Pancreas (tissue), 10 donors: Measurements from ENCODE around the gene RBBP8. TPM values are rescaled to one million over a fixed set of nuclear protein-coding genes. Genes with fewer than 3 reads are reported as not detected.
A peak's percentile ranks its signal among the peaks of the same experiment; 100 is the strongest.

Experiments
- ATAC-seq, 4 donors: fragments of 200-7000 bp; cut with Tn5 transposase; one replicate each; pipeline versions ENCODE4 v1.8.0 to v1.9.1; 2020; ENCODE audit warnings: mild to moderate bottlenecking in 4 of 4, moderate library complexity in 4 of 4
- DNase-seq, 6 donors: peaks; one replicate each; pipeline ENCODE4 v3.0.0-alpha.2; 2020
- FAIRE-seq: peaks from 2 replicates; lab custom pipeline; 2012; peaks lifted over from hg19 to GRCh38; lab: Jason Lieb, UNC
- H3K27ac ChIP-seq, 4 donors: fragments of 200-600 bp; sonication (generic); 1 replicate in 3 of 4; 2 replicates in 1 of 4; pipeline versions ENCODE4 v1.5.0 to v1.8.0; 2020
- H3K27me3 ChIP-seq, 4 donors: fragments of 200-600 bp; one replicate each; pipeline ENCODE4 v1.8.0; 2021
- H3K36me3 ChIP-seq, 3 donors: fragments of 200-600 bp; sonication (generic) in 1 of 3; one replicate each; pipeline versions ENCODE4 v1.5.0 to v1.8.0; 2020 to 2021
- H3K4me1 ChIP-seq, 3 donors: fragments of 200-600 bp; one replicate each; pipeline ENCODE4 v1.8.0; 2021
- H3K4me3 ChIP-seq, 4 donors: fragments of 200-600 bp; sonication (generic) in 2 of 4; one replicate each; pipeline versions ENCODE4 v1.5.0 to v1.8.0; 2020 to 2021
- H3K9me3 ChIP-seq, 4 donors: fragments of 200-600 bp; one replicate each; pipeline ENCODE4 v1.8.0; 2021
- CTCF ChIP-seq, 4 donors: fragments of 200-600 bp; sonication (generic) in 3 of 4; IDR thresholded peaks; one replicate each; pipeline versions ENCODE4 v1.5.0 to v1.8.0; 2021; ENCODE audit warnings: antibody characterized with exemption in 4 of 4
- WGBS, 2 donors: extraction: QIAGEN DNeasy Blood & Tissue Kit; methylation state at CpG; one replicate each; pipeline ENCODE4 v1.1.7; 2013; 5-methylcytosine and 5-hydroxymethylcytosine counted together
- intact Hi-C, 3 donors: fragments of 100-400 bp; cut with DNase I; formaldehyde crosslinking; loops; one replicate each; pipeline versions ENCODE4 v1.11.1 to v1.14.2; 2022
- polyA plus RNA-seq, 2 donors: library from polyadenylated mRNA; stranded (reverse); fragments of 200-250 nt; gene quantifications; one replicate each; pipeline ENCODE4 v1.2.3, GENCODE V29; 2013
- total RNA-seq, 6 donors: library from RNA; stranded (reverse); fragmentation: NEBNext Ultra II Directional in 4 of 6; extraction: Animal tissue kit (Norgen Biotek cat#: 25700) in 4 of 6; gene quantifications; one replicate each; pipeline versions ENCODE4 v1.2.1 to v1.2.4, GENCODE V29; 2021 to 2023
- donor health status: healthy with polysubstance abuse.
- donor health status: DM: no; HTN: no; CAD: no; lungs with moderate emphysema.
- donor health status: DM: no; HTN: no; CAD: no.
- donor health status: control.
- donor health status: control.
- donor health status: Bipolar disorder and iron deficiency.
- donor health status: DM: yes; HTN: yes; CAD: no.
- donor health status: DM: no; HTN: no; CAD: no.
- donor health status: DM: no; HTN: no; CAD: no.
- donor health status: DM: yes; HTN: yes; CAD: no.

Gene RBBP8
- total and polyA plus RNA-seq, 8 donors = 10.9 to 32.7 (median 19.0) TPM

GRCh38 chr18:22981274-22982133, 48.4 kb downstream of the RBBP8 start:
- ATAC-seq (peak in 1 of 4 donors; percentile 27), FAIRE-seq (no peak), DNase-seq (no peak)
- intact Hi-C loops = loop anchor here in 2 of 3 donors (10.0 kb wide), 2 partner anchors 147 to 177 kb away; no protein-coding TSS in a partner anchor
- Histone ChIP-seq H3K4me1 (peaks cover 0 to 6% (median 5%) of the 10 kb centered on the region in 3 donors), H3K9me3 (no peaks in the 10 kb centered on the region), H3K4me3 (no peak overlapping the region), H3K27ac (peak overlapping the region in 1 of 4 donors; percentile 10), H3K36me3 (peaks cover 0 to 13% (median 0%) of the 10 kb centered on the region in 3 donors), H3K27me3 (no peaks in the 10 kb centered on the region)
- no peak for TF ChIP-seq CTCF (IDR thresholded peaks at IDR 0.05)
- WGBS, 2 donors = 57 to 65% methylated on average over 6 of the region's 6 CpGs

- no peak overlapping the region for H3K27ac ChIP-seq
- 12 to 13% methylated on average over 3 of the region's 3 CpGs for WGBS, 2 donors
- no peak overlapping the region for H3K4me3 ChIP-seq
- no peaks in the 10 kb centered on the region for H3K27me3 ChIP-seq
- FAIRE-seq (peak; percentile 97), ATAC-seq (peak in 3 of 4 donors; percentile 44 to 70 (median 63)), DNase-seq (no peak)
- H3K36me3 ChIP-seq = peaks cover 0 to 13% (median 0%) of the 10 kb centered on the region in 3 donors
- no peaks in the 10 kb centered on the region for H3K9me3 ChIP-seq
- TF ChIP-seq CTCF (IDR thresholded peaks at IDR 0.05) = peak in 3 of 4 donors; percentile 24 to 38 (median 25)
- H3K4me1 ChIP-seq = peaks cover 0 to 5% (median 0%) of the 10 kb centered on the region in 3 donors
- intact Hi-C loops = loop anchor here in 2 of 3 donors (10.0 kb wide), 2 partner anchors 148 to 178 kb away; no protein-coding TSS in a partner anchor
Measured at GRCh38 chr18:22983175-22983574, 50.0 kb downstream of the RBBP8 start.

- intact Hi-C loops = loop anchor here in 2 of 3 donors (10.0 kb wide), 2 partner anchors 150 to 180 kb away; no protein-coding TSS in a partner anchor
- 89 to 92% methylated on average over 2 of the region's 2 CpGs for WGBS, 2 donors
- no peaks in the 10 kb centered on the region for H3K27me3 ChIP-seq
- ATAC-seq (no peak), FAIRE-seq (no peak), DNase-seq (no peak)
- H3K27ac ChIP-seq = no peak overlapping the region
- no peak overlapping the region for H3K4me3 ChIP-seq
- TF ChIP-seq CTCF (IDR thresholded peaks at IDR 0.05) = no peak
- H3K4me1 ChIP-seq = no peaks in the 10 kb centered on the region
- H3K9me3 ChIP-seq = no peaks in the 10 kb centered on the region
- H3K36me3 ChIP-seq = peaks cover 0 to 20% (median 0%) of the 10 kb centered on the region in 3 donors
Measured at GRCh38 chr18:22985250-22985649, 52.1 kb downstream of the RBBP8 start.

- DNase-seq (no peak), ATAC-seq (no peak), FAIRE-seq (no peak)
- 91 to 93% methylated on average over 3 of the region's 3 CpGs for WGBS, 2 donors
- H3K4me3 ChIP-seq = no peak overlapping the region
- intact Hi-C loops = loop anchor here in 2 of 3 donors (10.0 kb wide), 2 partner anchors 153 to 183 kb away; no protein-coding TSS in a partner anchor
- no peaks in the 10 kb centered on the region for H3K27me3 ChIP-seq
- no peak overlapping the region for H3K27ac ChIP-seq
- no peaks in the 10 kb centered on the region for H3K9me3 ChIP-seq
- no peaks in the 10 kb centered on the region for H3K4me1 ChIP-seq
- peaks cover 0 to 27% (median 7%) of the 10 kb centered on the region in 3 donors for H3K36me3 ChIP-seq
- no peak for TF ChIP-seq CTCF (IDR thresholded peaks at IDR 0.05)
Measured at GRCh38 chr18:22987547-22988189, 54.5 kb downstream of the RBBP8 start.
